GM21717 (cell line): ENCODE measurements around the gene VGLL3.

Source experiments
- ATAC-seq: cut with Tn5 transposase; IDR thresholded peaks from one replicate; pipeline ENCODE4 v1.9.1; 2021; ENCODE audit warnings: mild to moderate bottlenecking, moderate library complexity; ENCODE audit not compliant: unreplicated experiment

The VGLL3 gene

DNA sequence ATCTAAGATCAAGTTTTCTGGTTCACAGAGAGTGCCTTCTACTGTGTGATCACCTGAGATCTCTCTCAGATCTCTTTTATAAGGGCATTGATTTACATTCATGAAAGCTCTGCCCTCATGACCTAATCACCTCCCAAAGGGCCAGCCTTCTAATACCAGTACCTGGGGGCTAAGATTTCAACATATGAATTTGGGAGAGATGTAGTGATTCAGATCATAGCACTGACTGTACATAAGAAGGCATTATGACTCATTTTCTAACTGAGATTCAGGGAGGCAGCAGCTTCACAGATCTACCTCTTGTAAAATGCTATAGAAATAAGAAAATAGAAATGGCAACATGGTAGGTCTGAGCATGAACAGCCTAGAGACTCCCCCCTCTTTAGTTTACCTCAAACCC lies 39.6 kb downstream of the VGLL3 start:
- ATAC-seq: no peak

DNA sequence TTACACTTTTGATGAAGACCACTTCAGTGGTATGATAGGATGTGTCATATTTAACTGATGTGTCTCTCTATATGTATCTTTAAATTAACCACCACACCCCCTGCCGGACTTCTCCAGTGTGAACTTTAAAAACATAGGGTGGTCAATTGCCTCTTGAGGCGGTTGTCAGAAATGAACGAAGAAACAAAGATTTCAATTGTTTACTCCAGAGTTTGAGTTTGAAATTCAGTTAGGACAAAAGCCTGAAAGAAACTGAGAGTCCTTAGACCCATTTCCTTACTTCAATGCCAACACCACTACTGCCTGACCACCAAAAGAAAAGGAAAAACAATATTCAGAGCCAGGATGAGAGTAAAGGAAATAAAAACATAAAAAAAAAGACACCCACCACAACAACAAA lies 40.2 kb downstream of the VGLL3 start:
- no peak for ATAC-seq

DNA sequence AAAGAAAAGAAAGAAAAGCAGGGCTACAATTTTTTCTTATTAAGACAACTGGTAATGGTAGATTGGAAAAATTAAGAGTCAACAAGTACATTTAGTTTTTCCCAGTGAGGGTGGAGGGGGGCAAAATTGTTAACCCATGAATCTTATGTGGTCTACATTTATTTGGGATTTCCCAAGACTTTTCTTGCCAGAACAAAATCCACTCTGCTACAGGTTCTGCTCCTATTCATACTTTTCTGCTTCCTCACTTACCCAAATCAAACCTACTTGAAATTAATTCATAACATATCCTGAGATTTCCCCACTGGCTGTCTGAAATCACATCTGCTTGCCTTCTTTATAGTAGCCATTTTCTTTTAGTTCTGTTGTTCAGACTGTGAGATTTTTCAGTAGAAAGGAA lies 41.1 kb downstream of the VGLL3 start:
- ATAC-seq: no peak

DNA sequence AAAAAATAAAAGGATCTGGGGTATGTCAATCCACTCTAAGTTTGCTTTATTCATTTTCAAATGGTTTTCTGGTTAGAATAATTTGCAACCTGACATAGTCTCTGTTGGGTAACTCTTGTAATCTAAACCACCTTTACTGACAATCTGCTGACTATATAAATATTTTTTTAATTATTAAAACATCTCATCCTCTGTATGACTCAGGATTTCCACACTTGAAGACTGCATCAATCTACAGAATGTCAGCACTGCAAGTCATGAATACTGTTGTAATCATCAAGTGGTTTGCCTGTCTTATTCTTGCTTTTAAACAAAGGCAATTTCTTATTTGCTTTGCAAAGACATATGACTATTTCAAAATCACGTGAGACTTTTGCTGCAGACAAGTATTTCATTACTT lies 42.1 kb downstream of the VGLL3 start:
- no peak for ATAC-seq

DNA sequence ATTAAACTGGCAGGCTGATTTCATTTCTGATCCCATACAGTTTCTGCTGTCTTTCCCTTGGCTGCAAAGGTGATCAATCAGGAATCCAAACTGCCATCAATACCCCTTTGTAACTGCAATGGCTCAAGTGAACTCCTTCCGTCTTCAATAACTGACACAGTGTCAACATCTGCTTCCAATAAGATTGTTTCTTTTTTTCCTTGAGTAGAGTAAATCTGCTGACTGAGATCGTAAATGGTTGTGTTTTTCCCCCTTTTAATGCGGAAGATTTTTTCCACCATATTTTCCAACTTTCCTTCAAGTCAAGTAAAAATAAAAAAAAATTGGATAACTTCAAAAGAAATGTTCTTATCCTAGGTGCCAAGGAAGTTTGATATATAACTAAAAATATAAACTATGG lies 48.7 kb downstream of the VGLL3 start:
- ATAC-seq: no peak

DNA sequence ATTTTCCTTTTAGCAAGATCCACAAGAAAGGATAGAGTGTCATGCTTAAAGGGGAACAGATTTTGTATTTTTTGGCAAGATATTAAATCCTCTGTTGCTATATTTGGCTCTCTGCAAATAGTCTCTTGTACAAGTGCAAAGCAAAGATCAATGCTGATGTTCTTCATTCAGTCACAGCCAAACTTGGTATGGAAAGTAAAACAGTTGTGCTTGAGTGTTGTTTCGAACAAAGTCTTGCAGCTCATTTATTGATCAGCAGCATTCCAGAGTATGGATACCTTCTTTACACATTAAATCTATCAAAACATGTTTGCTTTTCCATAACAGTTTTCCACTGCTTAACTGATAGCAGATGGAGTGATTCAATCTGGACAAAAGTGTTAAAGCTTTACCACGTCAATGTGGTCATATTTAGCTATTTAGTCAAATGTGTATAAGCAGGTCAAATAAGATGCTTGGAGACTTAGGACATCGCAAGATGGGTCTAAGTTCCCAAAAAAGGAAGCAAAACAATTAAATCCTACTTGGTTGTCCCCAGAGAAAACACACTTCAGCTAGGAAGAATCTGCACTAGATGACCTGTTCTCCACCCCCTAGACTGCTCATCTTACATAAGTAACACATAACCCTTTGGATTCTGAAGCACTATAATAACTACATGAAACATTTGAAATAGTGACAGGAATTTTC lies 52.4 kb downstream of the VGLL3 start:
- no peak for ATAC-seq

DNA sequence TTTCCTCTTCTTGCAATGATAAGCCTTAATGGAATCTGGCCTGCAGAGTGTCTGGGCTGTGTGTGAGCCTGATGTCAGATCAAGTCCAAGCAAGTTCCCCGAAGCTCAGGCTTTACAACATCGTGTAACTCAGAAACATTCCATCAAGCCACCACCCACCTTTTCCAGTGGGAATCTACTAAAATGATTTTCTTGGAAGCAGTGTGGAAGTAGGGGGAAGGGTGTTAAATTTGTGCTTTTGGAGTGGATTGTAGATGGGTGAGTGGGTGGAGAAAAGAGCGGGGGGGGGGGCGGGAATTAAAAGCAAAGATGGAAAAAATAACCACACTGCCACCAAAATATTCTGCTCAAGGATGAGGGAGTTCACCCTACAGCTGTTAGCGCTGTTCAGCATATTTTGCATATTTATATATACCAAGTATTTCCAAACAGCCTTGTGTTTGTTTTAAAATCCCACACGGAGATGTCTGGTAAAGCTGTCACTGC lies 53.6 kb downstream of the VGLL3 start:
- ATAC-seq: no peak

DNA sequence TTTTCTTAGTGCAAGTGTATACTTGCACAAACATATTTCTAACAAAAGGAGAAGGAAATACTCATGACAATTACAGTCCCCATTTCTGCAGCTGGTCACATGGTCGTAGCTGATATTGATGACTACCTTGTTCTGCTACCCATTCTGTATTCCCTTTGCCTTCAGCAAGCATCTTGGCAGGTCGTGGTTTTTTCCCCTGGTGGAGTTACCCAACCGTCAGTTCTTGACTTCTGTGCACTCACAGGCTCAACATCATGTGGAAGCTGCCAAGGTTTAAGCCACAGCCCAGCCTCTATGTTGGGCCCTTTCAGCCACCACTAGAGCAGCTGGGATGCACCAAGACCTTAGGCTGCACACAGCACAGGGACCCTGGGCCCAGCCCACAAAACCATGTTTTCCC lies 56.1 kb downstream of the VGLL3 start:
- ATAC-seq: no peak

DNA sequence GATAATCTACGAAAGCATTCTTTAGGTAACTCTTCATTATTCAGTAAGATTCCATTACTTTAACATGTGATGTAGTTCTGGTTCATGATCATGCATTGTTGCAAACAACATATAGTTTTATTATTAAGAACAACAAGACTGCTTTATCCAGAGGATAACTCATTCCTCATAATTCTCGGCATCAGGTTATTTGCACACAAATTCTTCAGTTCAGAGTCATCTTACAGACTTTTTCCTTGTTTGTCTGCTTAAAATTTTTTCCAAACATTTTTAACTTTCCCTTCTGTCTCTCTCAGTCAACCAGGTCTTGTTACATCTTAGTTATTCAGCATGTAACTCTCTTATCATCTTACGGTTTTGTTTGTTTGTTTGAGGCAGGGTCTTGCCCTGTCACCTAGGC lies 60.1 kb downstream of the VGLL3 start:
- ATAC-seq: no peak

DNA sequence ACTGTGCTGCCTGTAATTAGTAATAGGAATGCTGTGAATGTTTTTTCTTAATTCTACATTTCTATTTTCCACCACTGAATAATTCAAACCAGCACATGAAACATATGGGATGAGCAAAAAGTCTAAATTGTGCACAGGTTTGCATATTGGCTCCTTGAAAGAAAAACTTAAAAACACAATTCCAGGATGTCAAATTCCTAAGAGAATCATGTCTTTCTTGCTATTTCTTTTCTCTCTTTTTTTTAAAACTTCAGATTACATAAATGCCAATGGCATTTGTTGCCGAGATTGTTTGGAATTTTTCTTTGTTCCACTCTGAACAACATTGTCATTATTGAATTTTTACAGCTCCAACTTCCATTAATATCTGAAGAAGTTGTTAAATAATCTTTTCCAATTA lies 60.8 kb downstream of the VGLL3 start:
- ATAC-seq: no peak

DNA sequence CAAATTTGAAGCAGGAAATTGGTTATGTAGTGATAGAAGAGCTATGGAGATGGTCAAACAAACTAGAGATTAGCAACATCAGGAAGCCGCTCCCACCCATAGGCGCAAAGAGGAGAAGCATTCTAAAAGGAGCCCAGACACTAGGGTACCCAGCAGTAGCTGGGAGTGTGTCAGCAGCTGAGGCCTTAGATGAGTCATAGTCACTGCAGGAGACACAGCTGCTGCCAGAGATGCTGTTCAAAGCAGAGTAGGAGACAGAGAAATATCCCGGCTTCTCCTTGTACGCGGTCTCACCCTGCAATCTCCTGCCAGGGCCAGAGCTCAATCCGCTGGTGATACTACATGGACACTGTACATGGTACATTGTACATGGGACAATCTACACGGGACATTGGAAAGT lies 61.9 kb downstream of the VGLL3 start:
- ATAC-seq: no peak

DNA sequence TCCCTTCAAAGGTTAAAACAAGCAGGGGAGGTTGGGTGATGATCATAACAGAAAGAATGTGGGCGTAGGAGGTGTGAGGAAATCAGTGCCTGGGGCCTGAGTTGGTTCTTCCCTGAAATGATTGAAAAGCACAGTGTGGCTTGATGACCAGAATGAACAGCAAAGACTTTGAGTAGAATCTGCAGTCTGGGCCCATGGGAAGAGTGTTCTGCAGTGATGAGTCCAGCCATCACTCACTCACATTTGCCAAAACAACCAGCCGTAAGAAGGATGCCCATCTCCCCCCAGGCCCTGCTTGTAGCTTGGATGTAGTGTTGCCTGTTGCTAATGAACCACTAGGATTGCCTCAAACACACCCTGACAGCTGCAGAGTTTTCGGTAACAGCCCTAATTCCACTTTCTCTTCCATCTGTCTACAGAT lies 67.9 kb downstream of the VGLL3 start:
- no peak for ATAC-seq

DNA sequence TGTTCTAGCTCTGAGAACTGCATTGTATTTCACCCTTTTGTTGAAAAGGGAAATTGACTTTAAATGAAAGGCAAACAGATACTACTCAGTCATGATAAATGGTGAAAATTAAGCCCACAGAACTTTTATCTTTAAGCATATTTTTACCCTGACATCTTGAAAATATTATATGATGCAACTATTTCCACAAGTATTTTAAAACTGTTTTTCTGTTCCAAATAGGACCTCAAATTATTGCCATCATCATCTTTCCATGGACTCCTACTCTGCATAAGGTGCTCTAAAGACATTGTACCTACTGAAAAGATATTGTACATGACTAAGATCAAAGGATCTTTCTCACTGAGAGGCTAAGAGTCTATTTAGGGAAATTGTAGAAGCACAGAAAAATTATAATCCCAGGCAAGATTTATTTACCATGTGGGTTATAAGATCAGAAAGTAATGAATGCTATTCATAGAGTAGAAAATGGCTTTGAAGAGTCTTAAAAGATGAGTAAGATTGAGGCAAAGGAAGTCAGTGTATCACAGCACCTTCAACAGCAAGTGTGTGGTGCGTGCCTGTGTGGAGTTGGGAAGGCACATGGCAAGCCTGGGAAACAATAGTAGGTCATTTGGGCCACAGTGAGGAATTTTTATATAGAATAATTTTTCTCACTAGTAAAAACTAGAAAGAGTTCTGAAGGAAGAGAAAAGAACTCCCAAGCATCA lies 68.8 kb downstream of the VGLL3 start:
- ATAC-seq: no peak

DNA sequence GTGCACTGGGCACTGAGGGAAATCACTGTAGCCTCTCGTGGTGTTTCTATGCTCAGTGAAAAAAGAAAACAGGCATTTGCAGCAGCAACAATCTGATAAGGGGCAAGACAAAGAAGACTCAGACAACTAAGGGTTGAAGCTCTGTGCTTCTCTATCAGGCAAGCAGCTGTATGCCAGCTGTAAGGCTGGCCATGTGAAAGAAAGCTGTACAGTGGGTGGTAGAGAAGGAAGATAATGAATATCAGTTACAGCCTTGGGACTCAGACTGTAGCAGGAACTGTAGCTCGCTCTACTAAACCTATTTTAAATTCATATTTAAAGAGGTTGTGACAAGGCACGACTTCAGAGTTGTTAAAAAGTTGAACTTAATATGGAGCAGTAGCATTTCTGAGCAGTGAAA lies 76.3 kb downstream of the VGLL3 start:
- no peak for ATAC-seq

DNA sequence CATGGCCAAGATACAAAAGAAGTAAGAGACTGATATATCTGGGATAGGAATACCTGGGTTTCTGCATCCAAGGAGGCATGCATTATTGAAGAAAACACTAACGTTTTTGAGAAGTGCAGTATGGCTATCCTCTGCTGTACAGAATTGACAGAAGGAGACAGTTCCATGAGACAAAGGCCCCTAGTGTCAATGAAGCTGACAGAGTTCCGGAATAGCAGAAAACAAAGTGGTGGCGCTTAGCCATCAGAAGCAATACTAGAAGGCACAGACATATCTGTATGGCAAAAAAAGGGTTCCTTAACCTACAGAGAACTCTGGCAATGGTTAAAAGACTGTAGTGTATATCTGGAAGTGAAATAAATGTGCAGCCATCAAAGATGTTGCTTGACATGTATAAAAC lies 77.8 kb downstream of the VGLL3 start:
- no peak for ATAC-seq

DNA sequence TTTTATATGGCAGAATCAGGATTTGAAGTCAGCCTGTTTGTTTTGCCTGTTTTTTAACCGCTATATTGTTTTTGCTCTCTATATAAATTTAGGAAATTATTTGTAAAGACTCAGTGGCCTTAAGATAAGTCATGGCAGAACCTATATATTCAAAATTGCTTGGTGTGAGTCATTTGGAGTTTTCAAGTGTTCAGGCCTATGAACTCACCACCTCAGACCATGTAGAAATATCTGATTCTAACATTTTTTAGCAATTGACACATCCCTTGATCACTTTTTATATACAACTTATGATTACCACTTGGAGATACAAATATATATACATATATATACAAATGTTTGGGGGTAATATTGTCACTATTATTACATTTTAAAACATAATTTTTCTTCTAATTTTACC lies 95.7 kb downstream of the VGLL3 start:
- ATAC-seq: no peak

DNA sequence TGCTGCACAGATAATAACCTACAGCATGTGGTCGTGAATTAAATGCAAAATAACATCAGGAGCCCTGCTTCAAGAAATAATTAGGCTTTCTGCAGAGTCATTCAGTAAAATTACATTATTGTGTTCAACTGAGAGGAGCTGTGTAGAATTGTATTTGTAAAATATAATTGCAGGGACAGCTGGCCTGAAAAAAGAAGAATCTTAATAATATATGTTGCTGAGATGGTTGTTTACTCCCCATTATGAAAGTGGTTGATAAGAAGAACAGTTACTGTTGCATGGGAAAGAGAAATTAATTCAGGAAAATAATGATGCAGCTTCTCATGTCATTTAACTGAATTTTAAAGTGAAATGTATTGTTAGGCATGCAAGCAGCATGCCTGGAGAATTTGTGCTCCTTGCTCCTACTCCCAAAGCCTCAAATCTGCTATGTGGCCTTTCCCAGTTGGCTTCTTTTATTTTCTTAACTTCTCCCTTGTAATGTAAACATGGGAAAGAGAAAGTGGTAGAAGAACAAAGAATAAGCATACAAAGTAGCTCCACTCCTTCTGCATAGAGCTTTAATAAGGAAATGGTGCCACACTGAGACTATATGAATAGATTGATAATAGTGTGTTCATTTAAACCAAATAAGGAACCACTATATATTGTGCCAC lies 100.1 kb downstream of the VGLL3 start:
- ATAC-seq: no peak
